Spleen (tissue), 7 donors: ENCODE results near the gene LGR6.

Experiments
- CTCF ChIP-seq, 11 experiments: fragments of 200-600 bp in 7 of 11; fragments of 450-650 bp in 4 of 11; sonication (generic) in 4 of 11; IDR thresholded peaks in 8 of 11; conservative IDR thresholded peaks in 3 of 11; 1 replicate in 7 of 11; 2 replicates in 4 of 11; pipeline versions ENCODE4 v1.4.0 to v1.8.0; 2016 to 2021; ENCODE audit warnings: antibody characterized with exemption in 11 of 11, inconsistent platforms in 4 of 11, mild to moderate bottlenecking in 1 of 11
- POLR2A ChIP-seq, 3 donors: fragments of 450-650 bp; IDR thresholded peaks; one replicate each; pipeline ENCODE4 v1.5.1; 2017; ENCODE audit warnings: antibody characterized with exemption in 3 of 3, mild to moderate bottlenecking in 1 of 3
- POLR2AphosphoS5 ChIP-seq, 3 donors: sonication (generic); formaldehyde crosslinking; IDR thresholded peaks; one replicate each; pipeline ENCODE4 v1.5.1; 2017; ENCODE audit warnings: antibody characterized with exemption in 3 of 3
- donor health status: DM: no; HTN: no; CAD: no; lungs with moderate emphysema.
- donor health status: DM: no; HTN: no; CAD: no.
- donor health status: DM: no; HTN: no; CAD: no.

- no peak for TF ChIP-seq CTCF (IDR thresholded peaks at IDR 0.05 in 8 of 11, conservative IDR thresholded peaks at IDR 0.05 in 3 of 11)
- no peak for TF ChIP-seq POLR2A (IDR thresholded peaks at IDR 0.05)
- no peak for TF ChIP-seq POLR2AphosphoS5 (IDR thresholded peaks at IDR 0.05)
Measured at GRCh38 chr1:202320081-202320405, 126.4 kb downstream of the LGR6 start.
